ENCODE results near the gene UCKL1.

- TF ChIP-seq CTCF (IDR thresholded peaks at IDR 0.05; ENCODE audit: insufficient read depth, low read depth, low read length) (no peak), EZH2 (IDR thresholded peaks at IDR 0.05; ENCODE audit: insufficient read depth, low read length) (no peak)
These were observed 418 bp upstream of the UCKL1 start for GRCh38 chr20:63956664-63957003.

Measured in astrocyte (in vitro differentiated cells and primary cell).